GM18907 (cell line): ENCODE data around the gene LRRC34.

Experiments
- ATAC-seq: cut with Tn5 transposase; IDR thresholded peaks from one replicate; pipeline ENCODE4 v1.9.1; 2021; ENCODE audit warnings: mild to moderate bottlenecking, moderate library complexity; ENCODE audit not compliant: unreplicated experiment

The LRRC34 gene, protein sequence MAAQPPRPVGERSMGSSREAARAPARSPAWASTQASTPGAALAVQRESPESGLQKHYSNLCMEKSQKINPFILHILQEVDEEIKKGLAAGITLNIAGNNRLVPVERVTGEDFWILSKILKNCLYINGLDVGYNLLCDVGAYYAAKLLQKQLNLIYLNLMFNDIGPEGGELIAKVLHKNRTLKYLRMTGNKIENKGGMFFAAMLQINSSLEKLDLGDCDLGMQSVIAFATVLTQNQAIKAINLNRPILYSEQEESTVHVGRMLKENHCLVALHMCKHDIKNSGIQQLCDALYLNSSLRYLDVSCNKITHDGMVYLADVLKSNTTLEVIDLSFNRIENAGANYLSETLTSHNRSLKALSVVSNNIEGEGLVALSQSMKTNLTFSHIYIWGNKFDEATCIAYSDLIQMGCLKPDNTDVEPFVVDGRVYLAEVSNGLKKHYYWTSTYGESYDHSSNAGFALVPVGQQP

DNA sequence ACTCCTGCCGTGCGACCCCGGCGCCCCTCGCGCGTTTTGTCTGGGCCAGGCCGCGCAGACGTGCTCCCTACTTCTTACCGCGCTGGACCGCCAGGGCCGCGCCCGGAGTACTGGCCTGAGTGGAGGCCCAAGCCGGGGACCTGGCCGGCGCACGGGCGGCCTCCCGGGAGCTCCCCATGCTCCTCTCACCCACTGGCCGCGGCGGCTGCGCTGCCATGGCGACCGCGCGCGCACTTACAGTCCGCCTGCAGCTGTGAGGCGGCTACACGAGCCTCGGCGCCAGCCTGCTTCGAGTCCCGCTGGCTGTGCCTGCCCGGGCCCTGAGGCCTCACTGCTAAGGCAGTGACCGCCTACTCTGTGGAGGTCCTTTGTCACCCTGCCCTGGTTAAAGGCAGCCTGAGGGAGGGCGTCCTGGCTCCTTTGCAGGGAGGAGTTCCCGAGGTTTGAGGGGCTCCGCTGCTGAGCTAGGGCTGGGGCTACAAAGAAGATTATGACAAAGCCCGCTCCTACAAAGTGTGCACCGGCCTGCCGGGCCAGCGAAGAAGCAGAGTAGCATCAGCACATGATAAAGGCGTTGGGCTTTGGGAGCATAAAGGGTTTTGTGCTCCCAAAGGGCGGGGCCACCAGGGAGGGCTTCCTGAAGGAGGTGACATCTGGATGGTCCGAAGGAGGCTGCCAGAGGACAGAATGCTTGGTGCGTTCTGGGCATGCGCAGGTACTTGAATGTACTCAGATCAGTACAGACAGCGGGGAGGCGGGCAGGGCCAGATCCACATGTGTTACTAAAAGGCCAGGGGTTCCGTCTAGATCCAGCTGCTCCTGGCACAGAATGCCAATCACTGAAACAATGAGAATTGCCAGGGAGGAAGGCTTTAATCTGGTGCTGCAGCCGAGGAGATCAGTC is at the start of gene LRRC34, which contains the start of gene LRRIQ4:
Gene LRRC34 (minus strand): TSS at position 573 of the 904 bp plus-strand sequence. CDS start 356 bp downstream, at position 217.
Gene LRRIQ4 (plus strand): TSS at position 539 of the 904 bp plus-strand sequence. CDS start 9,052 bp downstream, outside the sequence.
- peak; percentile 74 for ATAC-seq

DNA sequence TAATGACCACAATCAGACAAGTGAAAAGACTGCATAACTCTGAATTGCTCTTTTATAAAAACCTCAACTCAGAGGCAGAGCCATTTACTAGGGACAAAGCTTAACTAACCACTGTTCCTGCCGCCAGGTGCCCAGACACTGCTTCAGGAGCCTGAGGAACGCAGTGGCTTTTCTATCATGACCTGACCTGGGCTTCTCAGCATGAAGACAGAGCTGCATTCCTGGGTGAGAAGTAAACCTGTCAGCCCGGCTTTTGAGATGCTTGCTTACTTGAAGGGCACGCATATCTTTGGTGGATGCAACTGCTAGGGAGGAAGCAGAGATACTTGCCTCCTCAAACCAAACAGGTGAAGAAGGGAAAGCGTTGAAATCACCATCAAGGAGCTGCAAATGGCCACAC is 49.2 kb upstream of the LRRC34 start:
- no peak for ATAC-seq

DNA sequence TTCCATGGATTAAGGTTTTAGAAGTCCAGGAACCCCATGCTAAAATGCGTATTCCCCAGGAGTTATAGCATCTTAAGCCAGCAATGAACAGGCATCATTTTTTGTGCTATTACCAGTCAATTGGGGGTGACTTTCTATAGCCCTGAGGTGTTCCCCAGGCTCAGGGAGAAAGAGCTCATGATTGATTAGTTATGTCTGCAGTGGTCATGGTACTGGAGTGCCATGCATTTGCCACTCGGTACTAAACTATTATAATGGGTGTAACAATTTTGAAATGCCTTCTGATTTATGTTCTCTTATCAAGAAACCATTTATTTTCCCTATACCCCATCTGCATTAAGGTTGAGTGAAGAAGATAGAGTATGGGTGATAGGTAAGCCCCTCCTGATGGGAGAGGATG is 45.1 kb upstream of the LRRC34 start:
- ATAC-seq, result no peak

DNA sequence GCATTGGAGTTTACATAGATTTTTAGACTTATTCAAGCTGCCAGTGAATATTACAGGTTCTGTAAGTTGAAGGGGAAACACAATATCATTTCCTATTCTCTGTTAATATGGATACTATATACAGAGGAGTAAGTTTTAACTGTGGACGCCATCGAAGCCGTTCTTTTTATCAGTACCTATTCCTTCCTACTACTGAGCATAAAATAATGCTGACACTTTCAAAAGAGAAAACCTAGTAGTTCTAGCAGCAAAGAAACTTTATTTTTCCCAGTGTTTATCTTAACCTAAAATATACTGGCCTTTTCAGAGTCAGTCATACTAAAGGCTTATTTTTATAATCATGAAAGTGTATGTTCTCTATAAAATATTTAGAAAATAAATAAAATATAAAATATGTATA is 42.8 kb upstream of the LRRC34 start:
- ATAC-seq, result no peak

DNA sequence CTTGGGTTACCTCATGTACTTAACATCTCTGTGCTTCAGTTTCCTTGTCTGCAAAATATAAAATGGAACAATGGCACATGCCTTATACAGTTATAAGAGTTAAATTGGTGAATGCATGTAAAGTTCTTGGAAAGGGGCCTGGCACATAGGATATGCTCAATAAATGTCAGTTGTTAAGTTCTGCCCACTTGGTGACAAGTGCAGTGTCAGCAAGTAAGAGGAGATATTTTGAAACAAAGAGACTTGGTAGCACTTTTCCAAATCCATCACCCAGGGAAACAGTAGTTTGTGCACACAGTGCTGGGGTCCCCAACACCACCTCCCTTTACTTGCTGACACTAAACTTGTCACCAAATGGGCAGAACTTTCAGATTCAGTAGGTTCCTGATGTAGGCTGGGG is 37.9 kb upstream of the LRRC34 start:
- ATAC-seq, result no peak

DNA sequence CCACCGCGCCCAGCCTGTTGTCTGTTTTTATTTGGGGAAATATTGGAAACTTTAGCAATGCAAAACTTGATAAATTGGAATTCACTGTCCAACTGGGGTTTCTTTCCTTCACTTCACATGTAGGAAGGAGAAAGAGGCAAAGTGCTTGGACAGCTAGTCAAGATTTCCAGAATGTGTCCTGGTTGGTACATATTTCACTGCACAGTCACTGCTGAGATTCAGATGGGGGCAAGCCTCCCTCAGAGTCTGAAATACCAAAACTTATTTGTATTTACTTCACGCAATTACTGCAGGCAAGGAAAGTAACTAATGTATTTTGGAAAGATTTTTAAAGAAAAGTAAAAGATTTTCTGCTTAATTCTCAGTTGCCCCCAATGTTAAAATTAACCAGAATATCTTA is 36.0 kb upstream of the LRRC34 start:
- ATAC-seq, result no peak

DNA sequence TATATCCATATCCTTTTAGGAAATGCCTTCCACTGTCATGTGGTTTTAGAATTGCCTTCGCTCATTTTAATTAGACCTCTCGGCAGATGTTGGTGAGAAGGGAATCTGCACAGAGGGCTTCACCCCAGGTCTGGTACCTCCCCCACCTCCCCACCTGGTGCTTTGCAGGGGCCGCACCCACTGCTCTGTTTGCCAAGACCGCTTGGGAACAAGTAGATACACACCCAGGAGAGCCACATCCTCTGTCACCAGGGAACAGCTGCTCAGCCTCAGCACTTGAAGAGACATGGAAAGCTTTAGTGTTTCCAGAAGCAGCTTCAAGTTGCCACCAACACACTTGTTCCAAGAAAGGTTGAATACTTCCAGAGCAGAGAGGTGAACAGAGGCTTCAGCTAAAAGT is 35.2 kb upstream of the LRRC34 start:
- ATAC-seq, result no peak

DNA sequence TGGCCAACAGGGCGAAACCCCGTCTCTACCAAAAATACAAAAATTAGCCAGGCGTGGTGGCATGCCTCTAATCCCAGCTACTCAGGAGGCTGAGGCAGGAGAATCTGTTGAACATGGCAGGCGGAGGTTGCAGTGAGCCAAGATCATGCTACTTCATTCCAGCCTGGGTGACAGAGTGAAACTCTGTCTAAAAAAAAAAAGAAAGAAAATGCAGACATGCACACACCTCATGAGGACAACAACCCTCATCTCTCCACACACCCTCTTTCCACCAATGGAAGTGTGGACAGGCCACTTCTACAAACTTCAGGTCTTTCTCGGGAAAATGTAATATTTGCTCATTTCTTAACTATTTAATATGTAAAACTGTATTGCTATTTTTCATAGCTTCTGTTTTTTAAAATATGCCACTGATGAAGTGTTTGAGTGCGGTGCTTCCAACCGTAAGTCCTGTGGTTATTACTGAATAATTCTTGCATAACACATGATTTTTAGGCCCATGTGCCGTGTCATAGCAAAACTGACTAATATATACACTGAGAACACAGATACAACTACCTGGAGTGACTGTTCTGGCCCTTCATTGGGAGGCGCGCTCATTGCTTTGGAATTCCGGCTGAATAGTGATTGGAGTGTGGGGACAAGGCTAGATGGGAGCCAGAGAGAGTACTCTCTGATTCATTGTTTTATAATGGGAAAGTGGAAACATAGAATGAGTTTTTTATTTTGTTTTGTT is 33.9 kb upstream of the LRRC34 start:
- peak; percentile 97 for ATAC-seq

DNA sequence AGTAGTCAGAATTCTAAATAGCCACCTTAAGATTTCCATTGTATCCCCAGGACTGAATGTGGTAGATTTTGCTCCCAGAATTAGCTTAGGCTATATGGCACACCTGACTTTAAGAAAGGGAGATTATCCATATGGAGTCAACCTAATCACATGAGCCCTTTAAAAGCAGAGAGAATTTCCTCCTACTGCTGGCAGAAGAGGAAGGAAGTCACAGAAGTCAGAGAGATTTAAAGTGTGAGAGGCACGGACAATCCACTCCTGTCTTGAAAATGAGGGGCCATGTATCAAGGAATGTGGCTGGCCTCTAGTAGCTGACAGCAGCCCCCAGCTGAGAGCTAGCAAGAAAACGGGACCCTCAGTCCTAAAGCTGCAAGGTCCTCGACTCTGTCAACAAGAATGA is 30.3 kb upstream of the LRRC34 start:
- ATAC-seq, result no peak

DNA sequence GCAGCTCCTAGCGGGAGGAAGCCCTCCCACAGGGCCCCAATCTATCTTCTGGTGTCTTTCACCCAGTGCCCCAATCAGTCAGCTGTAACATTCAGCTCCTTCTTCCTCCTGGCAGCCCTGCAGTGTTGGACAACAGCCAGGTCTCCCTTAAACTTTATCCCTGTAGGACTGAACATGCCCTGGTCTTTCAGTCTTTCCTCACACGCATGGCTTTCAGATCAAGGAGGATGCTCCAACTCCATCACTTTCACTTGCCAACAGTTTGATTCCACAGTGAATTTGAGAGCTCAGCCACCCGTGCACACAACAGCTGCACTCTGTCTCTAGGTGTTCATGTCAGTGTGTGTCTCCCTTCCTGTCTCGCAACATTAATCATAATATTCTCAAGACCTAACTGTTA is 28.5 kb upstream of the LRRC34 start:
- peak; percentile 78 for ATAC-seq

DNA sequence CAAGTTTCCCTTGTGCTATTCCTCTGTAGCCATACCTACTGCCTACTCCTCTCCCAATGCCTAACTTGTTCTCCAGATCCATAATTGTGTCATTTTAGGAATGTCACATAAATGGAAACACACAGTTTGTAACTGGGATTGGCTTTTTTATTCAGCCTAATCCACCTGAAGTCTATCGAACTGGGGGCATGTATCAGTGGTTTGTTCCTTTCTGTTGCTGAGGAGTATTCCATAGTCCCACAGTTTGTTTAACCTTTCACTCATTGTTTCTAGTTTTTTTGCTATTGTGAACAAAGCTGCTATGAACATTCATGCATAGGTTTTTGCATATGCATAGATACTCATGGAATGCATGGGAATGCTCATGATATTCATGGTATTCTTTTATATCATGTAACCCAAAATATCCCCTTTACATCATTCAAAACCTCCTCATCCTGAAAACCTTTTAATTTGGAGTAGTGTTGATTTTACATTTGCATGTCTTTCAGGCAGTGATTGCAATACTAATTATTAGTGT is 25.9 kb upstream of the LRRC34 start:
- no peak for ATAC-seq

DNA sequence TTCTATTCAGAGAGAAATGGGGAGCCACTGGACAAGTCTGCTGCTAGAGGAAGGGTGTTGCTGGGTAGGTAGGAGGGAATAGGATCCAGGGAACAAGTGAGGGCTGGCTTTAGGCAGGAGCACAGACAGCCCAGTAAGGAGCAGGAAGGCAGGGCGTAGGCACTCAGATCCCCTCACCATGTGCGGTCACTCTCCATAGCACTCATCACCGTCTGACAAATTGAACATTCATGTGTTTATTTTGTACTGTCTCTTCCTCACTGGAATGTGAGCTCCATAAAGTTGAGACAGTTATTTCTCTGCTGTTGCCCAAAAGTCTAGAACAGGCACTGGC is 24.2 kb upstream of the LRRC34 start:
- no peak for ATAC-seq

DNA sequence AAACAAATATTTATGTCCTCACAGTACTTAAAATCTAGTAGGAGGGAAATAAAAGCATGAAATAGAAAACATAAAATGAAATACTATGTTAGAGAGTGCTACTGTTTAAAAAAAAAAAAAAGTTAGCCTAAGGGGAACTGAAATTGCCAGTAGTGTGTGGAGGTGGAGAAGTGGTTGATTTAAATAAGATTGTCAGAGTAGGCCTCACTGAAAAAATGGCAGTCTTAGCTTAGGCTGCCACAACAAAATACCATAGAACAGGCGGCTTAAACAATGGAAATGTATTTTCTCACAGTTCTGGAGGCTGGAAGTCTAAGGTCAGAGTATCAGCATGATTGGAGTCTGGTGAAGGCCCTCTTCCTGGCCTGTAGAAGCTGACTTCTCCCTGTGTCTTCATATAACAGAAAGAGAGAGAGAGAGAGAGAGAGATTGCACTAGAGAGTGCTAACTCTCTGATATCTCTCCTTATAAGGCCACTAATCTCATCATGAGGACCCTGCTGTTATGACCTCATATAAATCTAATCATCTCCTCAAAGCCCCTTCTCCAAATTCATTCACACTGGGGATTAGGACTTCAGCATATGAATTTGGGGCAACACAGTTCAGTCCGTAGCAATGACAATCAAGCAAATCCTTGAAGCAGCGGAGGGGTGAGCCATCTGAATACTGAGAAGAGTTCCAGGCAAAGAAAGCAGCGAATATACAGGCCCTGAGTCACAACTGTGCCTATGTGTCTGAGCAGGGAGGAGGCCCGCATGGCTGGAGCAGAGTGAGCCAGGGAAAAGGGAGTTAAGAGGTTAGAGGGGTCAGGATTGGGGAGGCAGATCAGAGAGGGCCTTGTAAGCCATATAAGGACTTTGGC is 23.6 kb upstream of the LRRC34 start:
- ATAC-seq, result peak; percentile 91

DNA sequence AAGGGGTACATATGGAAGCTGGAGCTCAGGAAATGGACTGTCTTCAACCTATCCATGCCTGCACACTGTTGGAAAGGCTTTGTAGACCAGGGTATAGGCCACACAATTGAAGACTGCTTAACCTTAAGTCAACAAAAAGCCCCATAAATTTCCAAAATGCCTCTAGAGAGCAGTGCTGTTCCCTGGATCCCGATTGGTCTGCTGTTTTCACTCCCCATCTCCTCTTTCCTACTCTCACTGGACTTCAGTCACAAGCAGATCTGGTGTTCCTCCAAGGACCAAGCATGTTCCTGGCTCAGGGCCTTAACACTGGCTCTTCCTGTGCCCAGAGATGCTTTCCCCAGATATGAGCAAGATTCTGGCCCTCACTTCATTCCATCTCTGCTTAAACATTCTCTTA is 22.8 kb upstream of the LRRC34 start:
- peak; percentile 8 for ATAC-seq

DNA sequence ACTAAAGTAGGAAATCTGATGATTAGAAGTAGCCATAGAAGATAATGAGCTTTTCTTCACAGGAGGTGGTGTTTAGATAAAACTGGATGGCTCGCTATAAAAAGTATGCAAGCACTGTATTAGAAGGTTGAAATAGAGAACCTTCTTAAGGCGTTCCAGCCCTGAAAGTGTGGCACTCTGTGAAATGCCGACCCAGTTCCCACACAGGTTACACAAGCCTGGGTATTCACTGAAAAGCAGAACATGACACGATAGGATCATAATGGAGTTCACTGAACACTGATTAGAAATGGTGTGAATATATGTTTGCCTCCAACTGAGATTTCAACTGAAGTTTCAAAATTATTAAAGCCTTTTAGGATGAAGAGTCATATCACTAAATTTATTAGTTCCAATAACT is 15.0 kb upstream of the LRRC34 start:
- ATAC-seq, result no peak

DNA sequence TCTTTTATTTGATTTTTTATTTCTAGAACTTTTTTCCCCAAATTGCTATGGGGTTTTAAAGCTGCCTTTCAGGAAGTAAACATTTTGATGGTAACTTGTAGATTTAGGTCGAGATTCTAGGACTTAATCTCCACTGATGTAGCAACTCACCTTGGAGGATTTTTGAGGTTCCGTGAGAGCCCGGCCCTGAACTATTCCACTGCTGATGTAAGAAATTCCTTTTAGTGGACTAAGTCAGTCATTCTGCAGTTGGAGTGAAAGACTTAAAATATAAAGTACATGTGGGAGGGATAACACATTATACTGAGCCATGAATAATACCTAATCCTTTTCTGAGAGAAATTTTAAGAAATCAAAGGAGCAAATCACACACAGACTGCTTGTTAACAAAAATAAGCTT is 12.6 kb upstream of the LRRC34 start:
- ATAC-seq, result no peak

DNA sequence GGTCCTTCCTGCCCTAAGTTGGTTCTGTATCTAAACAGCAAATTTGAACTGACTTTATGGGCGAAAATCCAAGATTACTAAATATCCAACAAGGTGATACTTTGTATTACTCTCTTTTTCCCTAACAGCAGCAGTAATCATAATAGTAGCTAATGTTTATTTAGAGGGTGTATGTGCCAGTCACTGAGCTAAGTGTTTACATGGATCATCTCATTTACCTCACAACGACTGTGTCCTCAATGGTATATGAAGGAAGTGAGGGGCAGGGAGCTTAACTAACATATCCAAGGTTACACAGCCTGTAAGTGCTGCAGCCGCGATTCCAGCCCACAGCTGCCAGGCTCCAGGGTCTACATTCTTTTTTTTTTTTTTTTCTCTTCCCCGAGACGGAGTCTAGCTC is 10.3 kb upstream of the LRRC34 start:
- ATAC-seq, result no peak

DNA sequence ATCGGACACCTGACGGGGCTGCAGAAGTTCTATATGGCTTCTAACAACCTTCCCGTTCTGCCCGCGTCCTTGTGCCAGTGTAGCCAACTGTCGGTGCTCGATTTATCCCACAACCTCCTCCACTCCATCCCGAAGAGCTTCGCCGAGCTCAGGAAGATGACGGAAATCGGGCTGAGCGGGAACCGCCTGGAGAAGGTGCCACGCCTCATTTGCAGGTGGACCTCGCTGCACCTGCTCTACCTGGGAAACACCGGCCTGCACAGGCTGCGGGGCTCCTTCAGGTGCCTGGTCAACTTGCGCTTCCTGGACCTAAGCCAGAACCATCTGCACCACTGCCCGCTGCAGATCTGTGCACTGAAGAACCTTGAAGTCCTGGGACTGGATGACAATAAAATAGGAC is 9.8 kb upstream of the LRRC34 start:
- ATAC-seq, result no peak

DNA sequence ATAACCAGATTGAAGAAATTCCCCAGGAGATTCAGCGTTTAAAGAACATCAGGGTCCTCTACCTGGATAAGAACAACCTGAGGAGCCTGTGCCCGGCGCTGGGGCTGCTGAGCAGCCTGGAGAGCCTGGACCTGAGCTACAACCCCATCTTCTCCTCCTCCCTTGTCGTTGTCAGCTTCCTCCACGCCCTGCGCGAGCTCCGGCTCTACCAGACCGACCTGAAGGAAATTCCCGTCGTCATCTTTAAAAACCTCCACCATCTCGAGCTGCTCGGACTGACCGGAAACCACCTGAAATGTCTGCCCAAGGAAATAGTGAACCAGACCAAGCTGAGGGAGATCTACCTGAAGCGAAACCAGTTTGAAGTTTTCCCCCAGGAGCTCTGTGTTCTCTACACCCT is 9.4 kb upstream of the LRRC34 start:
- no peak for ATAC-seq

DNA sequence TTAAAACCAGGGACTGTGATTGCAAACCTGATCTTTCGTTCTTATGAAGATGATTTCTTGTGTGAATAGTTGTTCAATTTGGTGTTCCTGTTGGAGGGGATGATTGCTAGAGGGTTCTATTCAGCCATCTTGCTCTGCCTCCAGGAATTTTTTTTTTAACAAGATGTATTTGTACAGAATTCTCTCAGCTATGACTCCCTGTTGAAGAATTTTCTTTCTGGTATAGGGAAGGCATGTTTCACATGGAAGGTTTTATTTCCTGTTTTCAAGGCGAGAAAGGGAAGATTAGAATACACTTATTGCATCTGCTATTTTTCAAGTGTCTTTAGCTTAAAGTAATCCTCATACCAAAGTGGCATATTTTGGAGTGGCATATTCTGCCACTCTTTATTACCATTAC is 5.6 kb upstream of the LRRC34 start:
- no peak for ATAC-seq
